Spleen (tissue), 11 donors: ENCODE data around the gene IL24. TPM values are rescaled to one million over a fixed set of nuclear protein-coding genes. Genes with fewer than 3 reads are reported as not detected.

Source experiments
- DNase-seq: peaks from one replicate; pipeline ENCODE4 v3.0.0-alpha.2; 2020
- H3K27ac ChIP-seq, 8 donors: fragments of 200-600 bp; sonication (generic) in 7 of 8; 1 replicate in 4 of 8; 2 replicates in 4 of 8; pipeline versions ENCODE4 v1.5.0 to v1.8.0; 2016 to 2021; ENCODE audit warnings: inconsistent platforms in 4 of 8, mild to moderate bottlenecking in 4 of 8, moderate library complexity in 1 of 8
- H3K27me3 ChIP-seq, 7 donors: fragments of 200-600 bp; sonication (generic) in 6 of 7; replicated peaks in 1 of 7; 1 replicate in 4 of 7; 2 replicates in 3 of 7; pipeline versions ENCODE4 v1.5.0 to v1.8.0; 2016 to 2021; ENCODE audit warnings: inconsistent platforms in 3 of 7, mild to moderate bottlenecking in 1 of 7
- H3K36me3 ChIP-seq, 6 donors: fragments of 200-600 bp; sonication (generic) in 5 of 6; 1 replicate in 4 of 6; 2 replicates in 2 of 6; pipeline versions ENCODE4 v1.5.0 to v1.8.0; 2016 to 2021; ENCODE audit warnings: inconsistent platforms in 2 of 6
- H3K4me1 ChIP-seq, 6 donors: fragments of 200-600 bp; sonication (generic) in 5 of 6; 1 replicate in 3 of 6; 2 replicates in 3 of 6; pipeline versions ENCODE4 v1.5.0 to v1.8.0; 2016 to 2021; ENCODE audit warnings: inconsistent platforms in 3 of 6
- H3K4me3 ChIP-seq, 8 donors: fragments of 200-600 bp; sonication (generic) in 7 of 8; 1 replicate in 4 of 8; 2 replicates in 4 of 8; pipeline versions ENCODE4 v1.5.0 to v1.8.0; 2016 to 2021; ENCODE audit warnings: inconsistent platforms in 4 of 8, mild to moderate bottlenecking in 4 of 8, moderate library complexity in 2 of 8
- H3K9me3 ChIP-seq, 8 donors: fragments of 200-600 bp; sonication (generic) in 7 of 8; 1 replicate in 4 of 8; 2 replicates in 4 of 8; pipeline versions ENCODE4 v1.5.0 to v1.8.0; 2016 to 2021; ENCODE audit warnings: inconsistent platforms in 4 of 8
- CTCF ChIP-seq, 11 experiments: fragments of 200-600 bp in 7 of 11; fragments of 450-650 bp in 4 of 11; sonication (generic) in 4 of 11; IDR thresholded peaks in 8 of 11; conservative IDR thresholded peaks in 3 of 11; 1 replicate in 7 of 11; 2 replicates in 4 of 11; pipeline versions ENCODE4 v1.4.0 to v1.8.0; 2016 to 2021; ENCODE audit warnings: antibody characterized with exemption in 11 of 11, inconsistent platforms in 4 of 11, mild to moderate bottlenecking in 1 of 11
- POLR2A ChIP-seq, 3 donors: fragments of 450-650 bp; IDR thresholded peaks; one replicate each; pipeline ENCODE4 v1.5.1; 2017; ENCODE audit warnings: antibody characterized with exemption in 3 of 3, mild to moderate bottlenecking in 1 of 3
- POLR2AphosphoS5 ChIP-seq, 3 donors: sonication (generic); formaldehyde crosslinking; IDR thresholded peaks; one replicate each; pipeline ENCODE4 v1.5.1; 2017; ENCODE audit warnings: antibody characterized with exemption in 3 of 3
- WGBS, 5 donors: extraction: QIAGEN DNeasy Blood & Tissue Kit in 3 of 5; methylation state at CpG; one replicate each; pipeline versions ENCODE4 v1.1.5 to v1.1.7; 2013 to 2018; 5-methylcytosine and 5-hydroxymethylcytosine counted together
- intact Hi-C: fragments of 100-400 bp; cut with DNase I; formaldehyde crosslinking; loops from one replicate; pipeline ENCODE4 v1.15.0; 2023; ENCODE audit warnings: low total_unique reads
- polyA plus RNA-seq, 3 donors: library from polyadenylated mRNA; stranded (reverse); fragments of 200-250 nt; gene quantifications; one replicate each; pipeline ENCODE4 v1.2.1, GENCODE V29; 2013
- total RNA-seq, 7 donors: library from RNA; depleted of rRNA in 3 of 7; stranded (reverse); fragments of >200 nt in 3 of 7; fragmentation: NEBNext Ultra II Directional in 4 of 7; extraction: Animal tissue kit (Norgen Biotek cat#: 25700) in 4 of 7; gene quantifications; one replicate each; pipeline versions ENCODE4 v1.1.0 to v1.2.1, GENCODE V29; 2016 to 2021
- donor health status: healthy with polysubstance abuse.
- donor health status: DM: no; HTN: no; CAD: no; lungs with moderate emphysema.
- donor health status: DM: no; HTN: no; CAD: no.
- donor health status: Bipolar disorder and iron deficiency.
- donor health status: healthy.
- donor health status: DM: no; HTN: no; CAD: no.
- donor health status: DM: yes; HTN: yes; CAD: no.

The IL24 gene
- total and polyA plus RNA-seq, 10 donors: 0.30 to 2.0 (median 1.2) TPM; not detected in 5

- Histone ChIP-seq H3K36me3 (no peaks in the 10 kb centered on the region), H3K4me1 (peaks cover 0 to 5% (median 0%) of the 10 kb centered on the region in 6 donors), H3K27ac (no peak overlapping the region), H3K4me3 (no peak overlapping the region), H3K9me3 (peaks cover 0 to 4% (median 0%) of the 10 kb centered on the region in 8 donors), H3K27me3 (no peaks in the 10 kb centered on the region)
- TF ChIP-seq POLR2AphosphoS5 (IDR thresholded peaks at IDR 0.05): no peak
- no peak for TF ChIP-seq CTCF (IDR thresholded peaks at IDR 0.05 in 8 of 11, conservative IDR thresholded peaks at IDR 0.05 in 3 of 11)
- WGBS, 5 donors: 79 to 92% (median 83%) methylated on average over 3 of the region's 3 CpGs
- no peak for DNase-seq
- intact Hi-C loops: no loop called here
These were observed 50.0 kb downstream of the IL24 start for GRCh38 chr1:206947255-206947654.

- no peaks in the 10 kb centered on the region for H3K27me3 ChIP-seq
- peaks cover 0 to 5% (median 0%) of the 10 kb centered on the region in 6 donors for H3K4me1 ChIP-seq
- intact Hi-C loops: no loop called here
- H3K4me3 ChIP-seq: no peak overlapping the region
- TF ChIP-seq POLR2AphosphoS5 (IDR thresholded peaks at IDR 0.05): no peak
- no peak for TF ChIP-seq POLR2A (IDR thresholded peaks at IDR 0.05)
- TF ChIP-seq CTCF (IDR thresholded peaks at IDR 0.05 in 8 of 11, conservative IDR thresholded peaks at IDR 0.05 in 3 of 11): no peak
- DNase-seq: no peak
- H3K27ac ChIP-seq: no peak overlapping the region
- WGBS, 5 donors: 27 to 59% (median 36%) methylated on average over 4 of the region's 4 CpGs
- H3K36me3 ChIP-seq: no peaks in the 10 kb centered on the region
- H3K9me3 ChIP-seq: peaks cover 0 to 4% (median 0%) of the 10 kb centered on the region in 8 donors
These were observed 52.0 kb downstream of the IL24 start for GRCh38 chr1:206949208-206949607.

GRCh38 chr1:206949641-206950040, 52.4 kb downstream of the IL24 start:
- WGBS, 5 donors: 88 to 96% (median 94%) methylated on average over 5 of the region's 5 CpGs
- H3K27me3 ChIP-seq: no peaks in the 10 kb centered on the region
- no peak for DNase-seq
- no peak overlapping the region for H3K27ac ChIP-seq
- peaks cover 0 to 4% (median 0%) of the 10 kb centered on the region in 8 donors for H3K9me3 ChIP-seq
- no peak overlapping the region for H3K4me3 ChIP-seq
- intact Hi-C loops: no loop called here
- no peak for TF ChIP-seq POLR2A (IDR thresholded peaks at IDR 0.05)
- TF ChIP-seq POLR2AphosphoS5 (IDR thresholded peaks at IDR 0.05): no peak
- TF ChIP-seq CTCF (IDR thresholded peaks at IDR 0.05 in 8 of 11, conservative IDR thresholded peaks at IDR 0.05 in 3 of 11): no peak
- H3K36me3 ChIP-seq: no peaks in the 10 kb centered on the region
- H3K4me1 ChIP-seq: peaks cover 0 to 5% (median 0%) of the 10 kb centered on the region in 6 donors

GRCh38 chr1:206951318-206952100, 54.3 kb downstream of the IL24 start:
- H3K9me3 ChIP-seq: peaks cover 0 to 4% (median 0%) of the 10 kb centered on the region in 8 donors
- intact Hi-C loops: no loop called here
- H3K4me1 ChIP-seq: peaks cover 0 to 2% (median 0%) of the 10 kb centered on the region in 6 donors
- no peak for DNase-seq
- no peak overlapping the region for H3K4me3 ChIP-seq
- no peaks in the 10 kb centered on the region for H3K27me3 ChIP-seq
- H3K27ac ChIP-seq: no peak overlapping the region
- H3K36me3 ChIP-seq: no peaks in the 10 kb centered on the region
- no peak for TF ChIP-seq CTCF (IDR thresholded peaks at IDR 0.05 in 8 of 11, conservative IDR thresholded peaks at IDR 0.05 in 3 of 11)
- TF ChIP-seq POLR2AphosphoS5 (IDR thresholded peaks at IDR 0.05): no peak
- TF ChIP-seq POLR2A (IDR thresholded peaks at IDR 0.05): no peak
- WGBS, 5 donors: 59 to 71% (median 66%) methylated on average over 4 of the region's 4 CpGs
